Measurements from ENCODE around the gene RYR2. TPM values are rescaled to one million over a fixed set of nuclear protein-coding genes. Genes with fewer than 3 reads are reported as not detected.

The RYR2 gene
- total and polyA plus RNA-seq, 9 of the 15 experiments (the other 6 are each of a cell fraction or from before 2014, with no cell fraction given), result 0.03 to 0.42 (median 0.14) TPM

- POLR2A ChIA-PET, result no interaction called here
- no peak for FAIRE-seq
- TF ChIP-seq SIN3A (IDR thresholded peaks at IDR 0.05; ENCODE audit: borderline replicate concordance in 2 of 2, control insufficient read depth in 1 of 2, low read depth in 2 of 2, low read length in 2 of 2), result no peak
- no peak for TF ChIP-seq KDM5B (IDR thresholded peaks at IDR 0.05; ENCODE audit: insufficient replicate concordance, low read depth, low read length)
- TF ChIP-seq, protein P1, sequence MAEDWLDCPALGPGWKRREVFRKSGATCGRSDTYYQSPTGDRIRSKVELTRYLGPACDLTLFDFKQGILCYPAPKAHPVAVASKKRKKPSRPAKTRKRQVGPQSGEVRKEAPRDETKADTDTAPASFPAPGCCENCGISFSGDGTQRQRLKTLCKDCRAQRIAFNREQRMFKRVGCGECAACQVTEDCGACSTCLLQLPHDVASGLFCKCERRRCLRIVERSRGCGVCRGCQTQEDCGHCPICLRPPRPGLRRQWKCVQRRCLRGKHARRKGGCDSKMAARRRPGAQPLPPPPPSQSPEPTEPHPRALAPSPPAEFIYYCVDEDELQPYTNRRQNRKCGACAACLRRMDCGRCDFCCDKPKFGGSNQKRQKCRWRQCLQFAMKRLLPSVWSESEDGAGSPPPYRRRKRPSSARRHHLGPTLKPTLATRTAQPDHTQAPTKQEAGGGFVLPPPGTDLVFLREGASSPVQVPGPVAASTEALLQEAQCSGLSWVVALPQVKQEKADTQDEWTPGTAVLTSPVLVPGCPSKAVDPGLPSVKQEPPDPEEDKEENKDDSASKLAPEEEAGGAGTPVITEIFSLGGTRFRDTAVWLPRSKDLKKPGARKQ (CRISPR knock-in tag; IDR thresholded peaks at IDR 0.05), result no peak
- TF ChIP-seq, protein P2, sequence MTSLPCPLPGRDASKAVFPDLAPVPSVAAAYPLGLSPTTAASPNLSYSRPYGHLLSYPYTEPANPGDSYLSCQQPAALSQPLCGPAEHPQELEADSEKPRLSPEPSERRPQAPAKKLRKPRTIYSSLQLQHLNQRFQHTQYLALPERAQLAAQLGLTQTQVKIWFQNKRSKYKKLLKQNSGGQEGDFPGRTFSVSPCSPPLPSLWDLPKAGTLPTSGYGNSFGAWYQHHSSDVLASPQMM (CRISPR knock-in tag; IDR thresholded peaks at IDR 0.05), result no peak
- TF ChIP-seq DNMT1 (IDR thresholded peaks at IDR 0.05), result no peak
- TF ChIP-seq CHD1 (IDR thresholded peaks at IDR 0.05; ENCODE audit: low read length), result no peak
- TF ChIP-seq BCLAF1 (IDR thresholded peaks at IDR 0.05; ENCODE audit: borderline replicate concordance in 1 of 2, control insufficient read depth in 1 of 2, low read depth in 2 of 2, low read length in 1 of 2), result no peak
- TF ChIP-seq FOSL1 (tag; conservative IDR thresholded peaks at IDR 0.05), result no peak
- no peak for TF ChIP-seq CHD4 (IDR thresholded peaks at IDR 0.05; ENCODE audit: insufficient read depth, insufficient replicate concordance, low read depth, low read length, poor library complexity, severe bottlenecking)
- TF ChIP-seq SREBF2 (CRISPR knock-in tag; IDR thresholded peaks at IDR 0.05), result no peak
- no peak for TF ChIP-seq ZBTB5 (IDR thresholded peaks at IDR 0.05)
- no peak for TF ChIP-seq PHTF2 (CRISPR knock-in tag; IDR thresholded peaks at IDR 0.05)
- TF ChIP-seq ZNF175 (CRISPR knock-in tag; IDR thresholded peaks at IDR 0.05; ENCODE audit: low read depth), result no peak
- no peak for TF ChIP-seq ZNF589 (CRISPR knock-in tag; IDR thresholded peaks at IDR 0.05; ENCODE audit: low read depth)
- TF ChIP-seq NFATC3 (IDR thresholded peaks at IDR 0.05), result no peak
- no peak for TF ChIP-seq KLF10 (CRISPR knock-in tag; IDR thresholded peaks at IDR 0.05)
Measured at GRCh38 chr1:237367758-237368157, 325.8 kb downstream of the RYR2 start.

More at GRCh38 chr1:237367758-237368157, 325.8 kb downstream of the RYR2 start:
- no peak overlapping the region for H3K9ac ChIP-seq (ENCODE audit: insufficient read depth in 1 of 2, low read depth in 2 of 2, low read length in 2 of 2)
- H3K9me1 ChIP-seq (ENCODE audit: control insufficient read depth, insufficient read depth, low read length), result no peaks in the 10 kb centered on the region
- H3K4me3 ChIP-seq, result no peak overlapping the region
- H4K20me1 ChIP-seq (replicated peaks; ENCODE audit: control insufficient read depth, insufficient read depth, low read length), result no peaks in the 10 kb centered on the region
- in situ Hi-C loops (cut with MboI), result no loop called here
- no peak overlapping the region for H3K27ac ChIP-seq (ENCODE audit: extremely low read depth, low read depth, low read length)
- H3K79me2 ChIP-seq (ENCODE audit: control insufficient read depth, insufficient read depth, low read length), result no peaks in the 10 kb centered on the region
- H3K4me2 ChIP-seq (ENCODE audit: insufficient read depth, low read length), result no peak overlapping the region
- no peak for ATAC-seq
- H3K27me3 ChIP-seq (ENCODE audit: control insufficient read depth in 2 of 2, insufficient read depth in 2 of 2, low read length in 2 of 2), result no peaks in the 10 kb centered on the region
- H2AFZ ChIP-seq (ENCODE audit: low read depth, low read length), result no peak overlapping the region
- no peaks in the 10 kb centered on the region for H3K36me3 ChIP-seq (ENCODE audit: control insufficient read depth, insufficient read depth, low read length)
- no peaks in the 10 kb centered on the region for H3K9me3 ChIP-seq (replicated peaks; ENCODE audit: control insufficient read depth, insufficient read depth, low read depth, low read length)
- WGBS (ENCODE audit: insufficient coverage, low coverage, missing lambda C conversion rate), result 0% methylated on average over 2 of the region's 2 CpGs
- no TSS peak for BruUV-seq (replicated peaks)
- CTCF ChIA-PET (ENCODE audit: low intra/inter-chr PET ratio), result no interaction called here
- no peak for DNase-seq (ENCODE audit: extremely low read depth in 1 of 4, low spot score in 3 of 4)
- H3K4me1 ChIP-seq (replicated peaks in 1 of 2; ENCODE audit: control insufficient read depth in 2 of 2, insufficient read depth in 2 of 2, low read length in 2 of 2), result no peaks in the 10 kb centered on the region
- intact Hi-C loops (cut with micrococcal nuclease), result no loop called here
